CD4-positive, alpha-beta T cell treated with Interleukin-15 for 4 hours (primary cell): Measurements from ENCODE around the gene CHRM4.

Source experiments
- DNase-seq: peaks from one replicate; pipeline ENCODE4 v3.0.0-alpha.2; 2020; ENCODE audit warnings: low spot score

Gene CHRM4

GRCh38 chr11:46402957-46403902 is 11.7 kb upstream of the CHRM4 start:
- no peak for DNase-seq

GRCh38 chr11:46397526-46397925 is 6.0 kb upstream of the CHRM4 start:
- DNase-seq = no peak

GRCh38 chr11:46393759-46394158 is 2.2 kb upstream of the CHRM4 start:
- no peak for DNase-seq

GRCh38 chr11:46393231-46393616 is 1.6 kb upstream of the CHRM4 start:
- no peak for DNase-seq

GRCh38 chr11:46392421-46393230 is 1.1 kb upstream of the CHRM4 start:
- DNase-seq = peak; percentile 73

- no peak for DNase-seq
Observed at GRCh38 chr11:46391186-46391577, 394 bp downstream of the CHRM4 start.

GRCh38 chr11:46390331-46391171 is 1.0 kb downstream of the CHRM4 start:
- no peak for DNase-seq

GRCh38 chr11:46389450-46390330 is 1.9 kb downstream of the CHRM4 start:
- DNase-seq = peak; percentile 25

- no peak for DNase-seq
Observed at GRCh38 chr11:46388619-46389449, 2.7 kb downstream of the CHRM4 start.

- DNase-seq = no peak
Observed at GRCh38 chr11:46387919-46388618, 3.5 kb downstream of the CHRM4 start.

GRCh38 chr11:46387456-46387855 is 4.1 kb downstream of the CHRM4 start:
- no peak for DNase-seq

- no peak for DNase-seq
Observed at GRCh38 chr11:46386674-46387073, 4.9 kb downstream of the CHRM4 start.

- no peak for DNase-seq
Observed at GRCh38 chr11:46386005-46386578, 5.5 kb downstream of the CHRM4 start.

- no peak for DNase-seq
Observed at GRCh38 chr11:46385169-46386004, 6.2 kb downstream of the CHRM4 start.

GRCh38 chr11:46383974-46384701 is 7.4 kb downstream of the CHRM4 start:
- DNase-seq = no peak

GRCh38 chr11:46383404-46383758 is 8.2 kb downstream of the CHRM4 start:
- no peak for DNase-seq

GRCh38 chr11:46382646-46383403 is 8.8 kb downstream of the CHRM4 start:
- no peak for DNase-seq
